Measurements from ENCODE around the gene RAB40C.
"Not testable (repeated sequence)": the region's sequence is repeated elsewhere in the genome, so short reads cannot be mapped to it uniquely, and the experiment has no call there.

Gene RAB40C

DNA sequence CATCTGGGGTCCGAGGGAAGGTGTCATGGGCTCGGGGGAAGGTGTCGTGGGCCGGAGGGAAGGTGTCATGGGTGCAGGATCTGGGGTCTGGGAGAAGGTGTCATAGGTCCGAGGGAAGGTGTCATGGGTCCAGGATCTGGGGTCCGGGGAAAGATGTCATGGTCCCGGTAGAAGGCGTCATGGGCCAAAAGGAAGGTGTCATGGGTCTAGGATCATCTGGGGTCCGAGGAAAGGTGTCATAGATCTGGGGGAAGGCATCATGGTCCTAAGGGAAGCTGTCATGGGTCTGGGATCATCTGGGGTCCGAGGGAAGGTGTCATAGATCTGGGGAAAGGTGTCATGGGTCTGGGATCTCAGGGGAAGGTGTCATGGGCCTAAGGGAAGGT is 942 bp downstream of the RAB40C start:
- DNase-seq (ENCODE audit: low spot score), result no peak

GRCh38 chr16:591231-591630 is 1.4 kb downstream of the RAB40C start:
- no peak for DNase-seq (ENCODE audit: low spot score)

- no peak for DNase-seq (ENCODE audit: low spot score)
Observed at GRCh38 chr16:591892-592517, 2.1 kb downstream of the RAB40C start.

DNA sequence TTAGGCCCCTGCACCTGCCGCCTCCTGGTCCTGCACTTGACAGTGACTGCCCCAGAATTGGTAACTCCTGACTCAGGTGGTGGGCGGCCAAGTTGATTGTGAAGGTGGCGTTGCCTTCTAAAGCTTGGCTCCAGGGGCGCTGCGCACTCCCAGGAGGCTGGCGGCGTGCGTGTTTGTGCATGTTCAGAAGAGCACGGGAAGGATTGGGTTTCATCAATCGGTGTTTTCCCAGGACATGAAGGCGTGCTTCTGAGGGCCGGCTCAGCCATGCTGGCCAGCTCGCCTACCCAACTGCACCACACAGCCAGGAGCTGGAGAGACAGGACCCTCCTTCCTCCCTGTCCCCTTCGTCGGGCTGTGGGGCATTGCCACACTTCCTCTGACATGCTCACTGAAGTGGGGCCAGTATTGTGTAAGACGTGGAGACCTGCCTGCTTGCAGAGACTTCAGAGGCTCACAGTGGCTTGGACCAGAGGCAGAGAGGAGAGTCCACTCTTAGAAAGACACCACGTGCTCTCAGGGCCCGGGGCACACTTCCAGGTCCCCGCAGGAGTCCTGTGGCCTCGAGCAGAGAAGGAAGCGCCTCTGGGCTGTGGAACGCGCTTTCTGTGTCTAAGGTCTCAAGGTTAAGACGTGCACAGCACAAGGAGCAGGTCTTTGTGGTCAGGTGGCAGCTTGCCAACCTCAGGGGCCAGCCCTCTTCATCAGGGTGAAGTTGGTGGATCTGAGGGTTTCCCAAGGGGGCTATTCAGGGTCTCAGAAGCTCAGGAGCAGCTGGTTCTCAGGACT is 2.8 kb downstream of the RAB40C start:
- DNase-seq (ENCODE audit: low spot score), result no peak

GRCh38 chr16:593406-593805 is 3.5 kb downstream of the RAB40C start:
- no peak for DNase-seq (ENCODE audit: low spot score)

- DNase-seq (ENCODE audit: low spot score), result no peak
Observed at GRCh38 chr16:593807-594206, 3.9 kb downstream of the RAB40C start.

- no peak for DNase-seq (ENCODE audit: low spot score)
Observed at GRCh38 chr16:595094-595528, 5.2 kb downstream of the RAB40C start.

DNA sequence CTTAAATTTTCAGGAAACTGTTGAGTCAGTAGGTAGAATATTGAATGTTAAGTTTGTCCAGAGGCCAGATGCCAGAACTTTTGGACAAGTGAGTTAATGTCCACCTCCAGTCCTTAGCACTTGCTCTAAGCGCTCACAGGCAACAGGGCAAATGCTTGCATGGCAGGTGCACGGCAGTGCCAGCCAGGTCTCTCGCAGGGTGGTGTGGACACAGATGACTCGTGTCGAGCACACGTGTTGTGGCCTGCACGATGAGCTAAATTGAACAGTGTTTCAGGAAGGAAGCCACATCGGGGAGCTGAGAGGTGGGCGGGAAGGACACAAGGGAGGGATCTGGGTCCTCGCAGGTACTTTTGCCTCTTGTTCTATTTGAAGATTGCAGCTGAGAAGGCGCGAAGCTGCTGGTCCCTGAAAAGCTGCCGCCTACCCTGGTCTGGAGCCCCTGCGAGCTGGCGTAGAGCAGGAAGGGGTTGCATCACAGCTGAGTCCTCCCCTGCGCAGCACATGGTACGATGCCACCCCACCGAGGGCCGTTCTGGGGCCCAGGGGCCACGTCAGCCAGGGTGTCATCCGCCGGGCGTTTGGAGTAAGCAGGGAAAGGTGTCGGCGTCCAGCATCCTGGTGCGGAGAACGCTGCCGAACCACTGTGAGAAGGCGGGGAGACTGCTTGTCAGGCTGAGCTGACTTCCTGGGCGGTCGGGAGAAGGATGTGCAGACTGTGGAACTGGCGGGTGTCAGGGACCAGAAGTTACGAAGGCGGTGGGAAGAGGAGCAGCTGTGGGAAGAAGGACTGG is 6.3 kb downstream of the RAB40C start:
- DNase-seq (ENCODE audit: low spot score), result no peak

GRCh38 chr16:596736-597060 is 6.8 kb downstream of the RAB40C start:
- DNase-seq (ENCODE audit: low spot score), result no peak

DNA sequence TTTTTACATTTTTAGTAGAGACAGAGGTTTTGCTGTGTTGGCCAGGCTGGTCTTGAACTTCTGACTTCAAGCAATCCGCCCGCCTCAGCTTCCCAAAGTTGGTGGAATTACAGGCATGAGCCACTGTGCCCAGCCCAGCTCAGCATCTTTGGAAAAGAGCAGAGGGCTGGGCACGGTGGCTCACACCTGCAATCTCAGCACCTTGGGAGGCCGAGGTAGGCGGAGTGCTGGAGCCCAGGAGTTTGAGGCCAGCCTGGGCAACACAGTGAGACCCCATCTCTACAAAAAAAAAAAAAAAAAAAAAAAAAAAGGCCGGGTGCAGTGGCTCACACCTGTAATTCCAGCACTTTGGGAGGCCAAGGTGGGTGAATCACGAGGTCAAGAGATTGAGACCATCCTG is 7.8 kb downstream of the RAB40C start:
- DNase-seq (ENCODE audit: low spot score), result not testable (repeated sequence)

DNA sequence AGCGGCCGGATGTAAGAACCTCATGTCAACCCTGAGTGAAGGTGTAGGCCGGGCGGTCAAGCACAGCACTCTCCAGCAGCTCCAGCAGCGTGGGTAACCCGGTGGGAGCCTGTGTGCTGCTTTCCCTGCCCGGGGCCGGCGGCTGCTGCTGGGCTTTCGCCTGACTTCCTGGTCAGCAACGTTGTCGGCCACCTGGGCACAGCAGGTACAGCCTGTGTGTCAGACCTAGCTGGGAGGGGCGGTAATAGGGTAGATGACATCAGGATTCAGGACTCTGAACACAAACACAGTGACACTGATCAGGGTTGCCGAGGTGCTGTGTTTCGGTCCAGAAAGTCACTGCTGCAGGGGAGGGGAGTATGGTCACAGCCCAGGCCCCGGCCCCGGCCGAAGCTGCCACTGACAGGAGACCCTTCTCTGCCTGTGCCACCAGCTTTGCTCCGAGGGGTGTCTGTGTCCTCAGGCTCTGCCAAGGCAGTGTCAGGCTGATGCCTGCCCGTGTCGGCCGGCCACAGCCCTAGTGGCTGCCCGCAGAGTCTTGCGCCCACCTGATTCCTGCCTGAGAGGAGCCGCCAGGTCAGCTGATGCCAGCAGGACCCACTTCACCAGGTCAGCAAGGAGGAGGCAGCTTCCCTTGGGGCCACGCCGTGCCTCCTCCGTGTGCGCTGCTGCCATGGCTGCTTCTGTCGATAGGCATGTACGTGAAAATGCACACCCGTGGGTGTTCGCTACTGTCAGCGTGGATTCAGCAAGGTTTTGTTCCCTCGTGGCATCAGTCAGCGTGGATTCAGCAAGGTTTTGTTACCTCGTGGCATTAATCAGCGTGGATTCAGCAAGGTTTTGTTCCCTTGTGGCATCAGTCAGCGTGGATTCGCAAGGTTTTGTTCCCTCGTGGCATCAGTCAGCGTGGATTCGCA is 9.2 kb downstream of the RAB40C start:
- DNase-seq (ENCODE audit: low spot score), result no peak

- DNase-seq (ENCODE audit: low spot score), result no peak
Observed at GRCh38 chr16:600781-601180, 10.9 kb downstream of the RAB40C start.

GRCh38 chr16:603933-604332 is 14.1 kb downstream of the RAB40C start:
- no peak for DNase-seq (ENCODE audit: low spot score)

- no peak for DNase-seq (ENCODE audit: low spot score)
Observed at GRCh38 chr16:606656-607307, 16.9 kb downstream of the RAB40C start.

- DNase-seq (ENCODE audit: low spot score), result no peak
Observed at GRCh38 chr16:608019-608418, 18.2 kb downstream of the RAB40C start.

DNA sequence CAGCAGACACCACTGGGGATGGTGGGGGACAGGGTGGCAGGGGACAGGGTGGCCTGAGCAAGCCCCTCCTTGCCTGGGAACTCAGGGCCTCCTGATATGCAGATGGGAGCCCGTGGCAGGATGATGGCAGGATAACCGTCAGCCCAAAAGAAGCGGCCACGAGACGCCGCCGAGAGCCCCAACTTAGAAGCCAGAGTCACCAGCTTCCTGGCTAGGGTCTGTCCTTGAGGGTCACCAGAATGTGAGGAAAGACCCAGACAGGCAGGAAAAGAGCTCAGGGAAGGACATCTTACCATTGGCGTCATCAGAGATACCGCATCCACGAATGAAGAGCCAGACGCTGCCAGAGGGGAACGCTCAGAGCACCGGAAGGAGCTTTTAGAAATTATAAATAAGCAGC is 19.4 kb downstream of the RAB40C start:
- DNase-seq (ENCODE audit: low spot score), result no peak

DNA sequence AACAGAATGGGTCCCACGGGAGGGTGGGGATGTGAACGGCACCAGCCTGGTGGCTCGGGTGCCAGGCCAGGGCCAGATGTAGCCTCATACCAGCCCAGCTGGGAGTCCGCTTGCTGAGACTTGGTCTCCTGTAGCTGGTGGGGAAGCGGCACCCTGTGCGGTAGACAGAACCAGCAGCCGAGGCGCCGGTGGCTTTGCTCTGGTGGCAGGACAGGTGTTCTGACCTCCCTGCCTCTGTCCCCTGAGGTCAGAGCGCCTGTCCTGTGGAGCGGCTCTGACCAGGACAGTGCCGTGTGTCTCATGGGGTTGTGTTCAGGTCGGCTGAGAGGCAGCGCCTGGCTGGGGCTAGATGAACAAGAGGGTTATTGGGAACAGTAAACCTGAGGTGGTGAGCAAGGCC is 20.1 kb downstream of the RAB40C start:
- no peak for DNase-seq (ENCODE audit: low spot score)

DNA sequence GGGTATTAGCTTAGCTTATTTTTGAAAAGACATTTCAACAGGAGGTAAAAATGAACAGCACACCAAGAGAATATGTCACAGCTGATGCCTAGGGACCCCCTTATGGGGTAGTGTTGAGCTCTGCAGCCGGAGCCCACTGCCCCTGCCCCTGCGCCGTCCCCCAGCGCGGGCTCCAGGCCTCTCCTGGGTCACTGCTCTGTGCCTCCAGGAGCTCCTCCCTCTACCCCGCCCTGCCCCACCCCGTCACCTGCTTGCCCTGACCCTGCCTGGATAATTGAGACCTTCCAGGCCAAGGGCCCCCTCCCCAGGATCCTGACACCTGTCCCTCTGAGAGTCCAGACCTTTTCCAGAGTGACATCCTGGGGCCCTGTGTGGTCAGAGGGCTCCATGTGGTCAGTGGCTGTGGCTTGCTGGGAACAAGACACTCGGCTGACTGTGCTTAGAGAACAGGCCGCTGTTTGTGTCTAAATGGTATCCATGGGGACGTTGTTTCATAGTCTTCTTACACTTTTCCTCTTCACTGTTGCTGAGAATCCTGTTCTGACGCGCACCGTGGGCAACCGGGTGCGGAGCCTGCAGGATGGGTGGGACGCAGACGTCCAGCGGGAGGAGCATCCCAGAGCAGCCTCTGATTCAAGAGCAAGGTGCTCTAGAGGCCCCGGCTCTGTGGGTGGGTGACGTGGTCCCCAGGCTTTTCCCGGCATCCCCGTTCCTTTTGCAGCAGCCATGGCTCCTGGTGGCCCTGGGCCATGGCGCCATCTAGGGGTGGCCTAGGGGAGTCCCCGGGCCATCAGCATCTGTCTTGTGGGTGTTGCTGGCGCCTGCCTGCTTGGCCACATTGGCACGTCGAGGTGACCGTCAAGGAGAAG is 20.9 kb downstream of the RAB40C start:
- peak; percentile 52 for DNase-seq (ENCODE audit: low spot score)

DNA sequence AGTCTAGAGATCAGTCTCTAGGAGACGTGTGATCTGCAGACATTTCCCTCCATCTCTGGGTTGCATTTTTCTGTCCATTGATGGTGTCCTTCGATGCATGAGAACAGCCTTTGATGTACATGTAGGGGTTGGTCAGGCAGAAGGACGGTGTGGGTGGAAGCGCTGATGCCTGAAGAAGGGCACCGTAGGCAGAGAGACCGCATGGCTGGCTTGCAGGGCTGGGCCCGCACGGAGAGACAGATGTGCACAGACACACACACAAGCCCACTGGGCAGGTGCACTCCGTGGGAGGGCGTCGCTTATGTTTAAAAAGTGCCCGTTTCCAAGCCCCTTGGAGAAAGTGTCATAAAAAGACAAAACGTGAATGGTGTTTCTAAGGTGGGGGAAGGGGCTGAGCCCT is 25.3 kb downstream of the RAB40C start:
- DNase-seq (ENCODE audit: low spot score), result no peak

GRCh38 chr16:616733-617586 is 27.1 kb downstream of the RAB40C start:
- no peak for DNase-seq (ENCODE audit: low spot score)

Measured in hematopoietic multipotent progenitor cell treated with erythropoietin and hydrocortisone succinate and interleukin-3 and kit ligand, for 17 days (in vitro differentiated cells).